Hepatocyte (in vitro differentiated cells): Measurements from ENCODE around the gene HNRNPA2B1. TPM values are rescaled to one million over a fixed set of nuclear protein-coding genes. Genes with fewer than 3 reads are reported as not detected.

Source experiments
- DNase-seq: peaks from one replicate; pipeline ENCODE4 v3.0.0-alpha.2; 2016; ENCODE audit warnings: low spot score
- H2AFZ ChIP-seq: fragments of 200-600 bp; sonication (generic); 2 replicates; pipeline ENCODE4 v1.6.0; 2016; ENCODE audit warnings: antibody characterized with exemption, mild to moderate bottlenecking
- H3K27ac ChIP-seq: fragments of 200-600 bp; sonication (generic); 2 replicates; pipeline ENCODE4 v1.5.1; 2016; ENCODE audit warnings: mild to moderate bottlenecking
- H3K27me3 ChIP-seq: fragments of 200-600 bp; sonication (generic); 2 replicates; pipeline ENCODE4 v1.6.1; 2016
- H3K36me3 ChIP-seq: fragments of 200-600 bp; sonication (generic); replicated peaks from 2 replicates; pipeline ENCODE4 v1.5.1; 2016; ENCODE audit warnings: low read depth; ENCODE audit not compliant: insufficient read depth
- H3K4me1 ChIP-seq: fragments of 200-600 bp; sonication (generic); 2 replicates; pipeline ENCODE4 v1.5.1; 2016; ENCODE audit warnings: mild to moderate bottlenecking, moderate library complexity; ENCODE audit not compliant: insufficient read depth
- H3K4me2 ChIP-seq: fragments of 200-600 bp; sonication (generic); 2 replicates; pipeline ENCODE4 v1.6.0; 2016
- H3K4me3 ChIP-seq: fragments of 200-600 bp; sonication (generic); 2 replicates; pipeline ENCODE4 v1.5.1; 2016; ENCODE audit warnings: mild to moderate bottlenecking
- H3K79me2 ChIP-seq: fragments of 200-600 bp; sonication (generic); 2 replicates; pipeline ENCODE4 v1.6.0; 2017; ENCODE audit warnings: mild to moderate bottlenecking
- H3K9me2 ChIP-seq: fragments of 200-600 bp; sonication (generic); replicated peaks from 2 replicates; pipeline ENCODE4 v1.6.0; 2017; ENCODE audit warnings: mild to moderate bottlenecking; ENCODE audit not compliant: insufficient read depth
- H3K9me3 ChIP-seq: fragments of 200-600 bp; sonication (generic); 2 replicates; pipeline ENCODE4 v1.5.1; 2016; ENCODE audit warnings: low read depth, mild to moderate bottlenecking
- H4K20me1 ChIP-seq: fragments of 200-600 bp; sonication (generic); 2 replicates; pipeline ENCODE4 v1.6.0; 2016; ENCODE audit warnings: mild to moderate bottlenecking; ENCODE audit not compliant: insufficient read depth, poor library complexity, severe bottlenecking
- EZH2 ChIP-seq: fragments of 200-600 bp; sonication (generic); IDR thresholded peaks from 2 replicates; pipeline ENCODE4 v1.6.1; 2016; ENCODE audit warnings: antibody characterized with exemption, mild to moderate bottlenecking, borderline replicate concordance
- EZH2phosphoT487 ChIP-seq: fragments of 200-600 bp; sonication (generic); IDR thresholded peaks from one replicate; pipeline ENCODE4 v1.6.1; 2018; ENCODE audit warnings: antibody characterized with exemption, mild to moderate bottlenecking, low read depth, moderate library complexity; ENCODE audit not compliant: unreplicated experiment, severe bottlenecking
- WGBS: methylation state at CpG from one replicate; pipeline ENCODE4 v1.1.6; 2016; ENCODE audit warnings: low lambda C conversion rate; ENCODE audit errors: missing lambda C conversion rate; 5-methylcytosine and 5-hydroxymethylcytosine counted together
- polyA plus RNA-seq: library from polyadenylated mRNA; unstranded; fragments of >200 nt; fragmentation: Nextera tagmentation; extraction: Ambion mirVana; gene quantifications from 2 replicates; pipeline ENCODE4 v1.2.1, GENCODE V29; 2016
- total RNA-seq: library from RNA; depleted of rRNA; stranded (reverse); fragments of >200 nt; gene quantifications from 2 replicates; pipeline ENCODE4 v1.2.3, GENCODE V29; 2014
- TF ChIP-seq, protein P1 (sequence below): fragments of 200-600 bp; sonication (generic); IDR thresholded peaks from 2 replicates; pipeline ENCODE4 v1.5.1; 2016; ENCODE audit warnings: antibody characterized with exemption, mild to moderate bottlenecking; ENCODE audit not compliant: poor library complexity

The HNRNPA2B1 gene
- total and polyA plus RNA-seq, 2 experiments from 2014 or later: 193 to 553 TPM

DNA sequence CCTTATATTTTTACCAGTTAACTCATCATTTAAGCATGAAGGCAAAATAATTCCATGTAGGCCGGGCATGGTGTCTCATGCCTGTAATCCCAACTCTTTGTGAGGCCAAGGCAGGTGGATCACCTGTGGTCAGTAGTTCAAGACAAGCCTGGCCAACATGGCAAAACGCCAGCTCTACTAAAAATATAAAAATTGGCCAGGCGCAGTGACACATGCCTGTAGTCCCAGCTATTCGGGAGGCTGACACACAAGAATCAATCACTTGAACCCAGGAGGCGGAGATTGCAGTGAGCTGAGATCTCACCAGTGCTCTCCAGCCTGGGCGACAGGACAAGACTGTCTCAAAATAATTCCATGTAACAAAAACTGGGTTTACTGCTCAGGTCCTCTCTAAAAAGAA, 18.3 kb downstream of the HNRNPA2B1 start:
- WGBS: 89% methylated on average over 6 of the region's 6 CpGs
- Histone ChIP-seq H3K4me1 (peaks cover 8% of the 10 kb centered on the region), H4K20me1 (peaks cover 3% of the 10 kb centered on the region), H3K4me3 (no peak overlapping the region), H3K4me2 (no peak overlapping the region), H3K9me2 (no peaks in the 10 kb centered on the region), H3K27me3 (no peaks in the 10 kb centered on the region), H2AFZ (no peak overlapping the region), H3K79me2 (no peaks in the 10 kb centered on the region), H3K36me3 (no peaks in the 10 kb centered on the region), H3K9me3 (no peaks in the 10 kb centered on the region), H3K27ac (no peak overlapping the region)
- DNase-seq: no peak
- TF ChIP-seq EZH2 (no peak), EZH2phosphoT487 (no peak)
- TF ChIP-seq, protein P1, sequence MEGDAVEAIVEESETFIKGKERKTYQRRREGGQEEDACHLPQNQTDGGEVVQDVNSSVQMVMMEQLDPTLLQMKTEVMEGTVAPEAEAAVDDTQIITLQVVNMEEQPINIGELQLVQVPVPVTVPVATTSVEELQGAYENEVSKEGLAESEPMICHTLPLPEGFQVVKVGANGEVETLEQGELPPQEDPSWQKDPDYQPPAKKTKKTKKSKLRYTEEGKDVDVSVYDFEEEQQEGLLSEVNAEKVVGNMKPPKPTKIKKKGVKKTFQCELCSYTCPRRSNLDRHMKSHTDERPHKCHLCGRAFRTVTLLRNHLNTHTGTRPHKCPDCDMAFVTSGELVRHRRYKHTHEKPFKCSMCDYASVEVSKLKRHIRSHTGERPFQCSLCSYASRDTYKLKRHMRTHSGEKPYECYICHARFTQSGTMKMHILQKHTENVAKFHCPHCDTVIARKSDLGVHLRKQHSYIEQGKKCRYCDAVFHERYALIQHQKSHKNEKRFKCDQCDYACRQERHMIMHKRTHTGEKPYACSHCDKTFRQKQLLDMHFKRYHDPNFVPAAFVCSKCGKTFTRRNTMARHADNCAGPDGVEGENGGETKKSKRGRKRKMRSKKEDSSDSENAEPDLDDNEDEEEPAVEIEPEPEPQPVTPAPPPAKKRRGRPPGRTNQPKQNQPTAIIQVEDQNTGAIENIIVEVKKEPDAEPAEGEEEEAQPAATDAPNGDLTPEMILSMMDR: no peak

DNA sequence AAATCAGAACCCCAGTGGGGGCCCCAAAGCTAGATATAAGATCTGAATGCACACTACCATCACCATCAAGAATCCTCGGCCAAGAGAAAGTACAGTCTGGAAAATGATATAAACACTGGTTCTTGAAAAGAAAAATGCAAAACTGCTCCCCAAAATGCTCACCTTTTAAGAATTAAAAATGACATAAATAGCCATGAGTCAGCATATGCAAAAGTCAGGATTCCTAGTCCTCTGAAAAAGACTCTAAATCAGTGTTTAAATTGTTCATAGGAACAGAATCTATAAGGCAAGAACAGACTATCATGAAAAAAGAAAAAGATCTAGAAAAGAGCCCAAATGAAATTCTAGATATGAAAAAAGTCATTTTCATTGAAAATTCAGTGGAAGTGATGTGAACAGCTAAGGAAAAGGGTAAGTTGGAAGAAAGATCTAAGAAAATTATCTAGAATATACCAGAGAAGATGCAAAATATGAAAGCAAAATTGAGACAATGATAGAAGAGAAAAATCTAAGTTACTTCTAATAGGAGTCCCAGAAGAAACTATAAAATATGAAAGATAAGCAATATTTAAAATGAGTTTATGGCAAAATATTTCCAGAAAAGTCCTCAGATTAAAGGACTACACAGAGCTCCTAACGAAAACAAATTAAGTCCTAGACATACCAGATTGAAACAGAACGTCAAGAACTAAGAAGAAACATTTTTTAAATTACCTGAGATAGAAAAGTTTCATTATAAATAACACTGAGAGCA, 18.9 kb downstream of the HNRNPA2B1 start:
- TF ChIP-seq, protein P1: no peak
- TF ChIP-seq EZH2 (no peak), EZH2phosphoT487 (no peak)
- H3K9me3 ChIP-seq: no peaks in the 10 kb centered on the region
- DNase-seq: no peak
- H4K20me1 ChIP-seq: no peaks in the 10 kb centered on the region
- WGBS: 86% methylated on average over 3 of the region's 3 CpGs
- H3K4me3 ChIP-seq: no peak overlapping the region
- peak overlapping the region; percentile 37 for H3K27ac ChIP-seq
- no peak overlapping the region for H3K4me2 ChIP-seq
- no peaks in the 10 kb centered on the region for H3K36me3 ChIP-seq
- H3K79me2 ChIP-seq: no peaks in the 10 kb centered on the region
- H3K4me1 ChIP-seq: peaks cover 8% of the 10 kb centered on the region
- H3K27me3 ChIP-seq: no peaks in the 10 kb centered on the region
- no peak overlapping the region for H2AFZ ChIP-seq
- H3K9me2 ChIP-seq: no peaks in the 10 kb centered on the region

DNA sequence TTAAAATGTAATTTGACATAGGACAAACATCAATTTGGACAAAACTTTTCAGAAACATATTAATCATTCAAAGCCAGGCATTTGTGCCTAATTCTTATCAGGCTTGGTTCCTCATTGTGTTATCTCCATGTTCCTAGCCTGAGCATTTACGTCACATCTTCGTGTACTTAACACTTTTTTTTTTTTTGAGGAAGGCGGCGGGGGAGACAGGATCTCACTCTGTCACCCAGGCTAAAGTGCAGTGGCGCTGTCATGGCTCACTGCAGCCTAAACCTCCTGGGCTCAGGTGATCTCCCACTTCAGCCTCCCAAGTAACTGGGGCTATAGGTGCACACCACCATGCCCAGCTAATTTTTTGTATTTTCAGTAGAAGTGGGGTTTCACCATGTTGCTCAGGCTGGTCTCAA, 19.8 kb downstream of the HNRNPA2B1 start:
- no peaks in the 10 kb centered on the region for H3K9me2 ChIP-seq
- no peaks in the 10 kb centered on the region for H3K79me2 ChIP-seq
- H3K36me3 ChIP-seq: no peaks in the 10 kb centered on the region
- no peak overlapping the region for H3K4me3 ChIP-seq
- H3K27ac ChIP-seq: peak overlapping the region; percentile 43
- no peak overlapping the region for H2AFZ ChIP-seq
- no peaks in the 10 kb centered on the region for H3K9me3 ChIP-seq
- TF ChIP-seq EZH2: no peak
- TF ChIP-seq, protein P1: no peak
- TF ChIP-seq EZH2phosphoT487: no peak
- no peak for DNase-seq
- no peaks in the 10 kb centered on the region for H3K27me3 ChIP-seq
- H3K4me1 ChIP-seq: peaks cover 8% of the 10 kb centered on the region
- H4K20me1 ChIP-seq: no peaks in the 10 kb centered on the region
- 39% methylated on average over 5 of the region's 5 CpGs for WGBS
- no peak overlapping the region for H3K4me2 ChIP-seq
